GM19463 (cell line): ENCODE measurements around the gene UBE2I.
A peak's percentile ranks its signal among the peaks of the same experiment; 100 is the strongest.
"Not testable (repeated sequence)": the region's sequence is repeated elsewhere in the genome, so short reads cannot be mapped to it uniquely, and the experiment has no call there.

Experiments used
- ATAC-seq: cut with Tn5 transposase; IDR thresholded peaks from one replicate; pipeline ENCODE4 v1.9.1; 2021; ENCODE audit warnings: mild to moderate bottlenecking, moderate library complexity; ENCODE audit not compliant: unreplicated experiment

Gene UBE2I

DNA sequence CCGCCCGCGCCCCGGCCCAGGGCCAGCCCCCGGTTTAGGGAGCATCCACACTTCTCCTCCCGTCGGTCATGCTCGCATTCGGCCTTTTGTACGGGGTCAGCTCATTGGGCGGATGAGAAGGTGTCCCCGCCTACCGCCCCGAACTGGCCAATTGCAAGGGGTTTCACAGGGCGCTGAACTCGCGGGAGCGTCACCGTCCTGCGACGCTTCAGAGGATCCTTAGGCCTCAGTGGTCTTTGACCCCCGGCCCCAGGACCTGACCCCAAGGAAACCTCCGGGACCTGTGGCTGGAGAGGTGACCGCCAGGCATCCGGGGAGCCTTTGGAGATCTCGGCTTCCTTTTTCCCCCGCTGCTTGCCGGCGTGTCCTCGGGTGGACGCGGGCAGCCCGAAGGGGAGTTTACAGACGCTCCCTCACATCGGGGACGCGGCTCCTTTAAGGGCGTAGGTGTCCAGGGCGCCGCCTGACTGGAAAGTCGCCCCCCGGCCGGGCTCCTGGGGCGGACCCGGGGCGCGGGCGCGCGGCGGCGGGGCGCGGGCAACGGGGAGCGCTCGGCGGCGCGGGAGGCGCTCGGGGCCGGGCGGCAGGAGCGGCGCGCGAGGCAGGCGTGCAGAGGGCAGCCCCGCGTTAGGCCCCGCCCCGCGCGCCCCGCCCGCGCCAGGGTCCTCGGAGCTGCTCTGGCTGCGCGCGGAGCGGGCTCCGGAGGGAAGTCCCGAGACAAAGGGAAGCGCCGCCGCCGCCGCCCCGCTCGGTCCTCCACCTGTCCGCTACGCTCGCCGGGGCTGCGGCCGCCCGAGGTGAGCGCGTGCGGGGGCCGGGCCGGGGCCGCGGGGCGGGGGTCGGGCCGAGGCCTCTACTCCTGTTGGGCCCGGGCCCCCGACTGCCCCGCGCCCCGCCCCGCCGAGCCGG is at the start of gene UBE2I:
UBE2I (plus strand) TSS at position 660 of the 909 bp plus-strand sequence. CDS start 4,395 bp downstream, outside the sequence.
- peak; percentile 43 for ATAC-seq

DNA sequence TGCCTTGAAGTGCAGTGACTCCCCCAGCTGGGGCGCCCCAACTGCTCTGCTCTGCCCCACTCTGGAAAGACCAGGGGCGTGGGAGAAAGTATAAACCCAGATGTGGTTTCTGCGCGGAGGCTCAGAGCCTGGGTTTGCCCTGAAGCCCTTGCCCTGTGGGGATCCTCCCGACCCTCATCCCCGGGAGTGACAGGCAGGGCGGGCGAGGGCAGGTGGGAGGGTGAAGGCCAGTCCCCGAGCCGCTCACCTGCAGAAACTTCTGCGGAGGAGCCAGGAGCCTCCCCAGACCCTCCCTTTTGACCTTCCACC is 49.7 kb upstream of the UBE2I start:
- ATAC-seq, result no peak

DNA sequence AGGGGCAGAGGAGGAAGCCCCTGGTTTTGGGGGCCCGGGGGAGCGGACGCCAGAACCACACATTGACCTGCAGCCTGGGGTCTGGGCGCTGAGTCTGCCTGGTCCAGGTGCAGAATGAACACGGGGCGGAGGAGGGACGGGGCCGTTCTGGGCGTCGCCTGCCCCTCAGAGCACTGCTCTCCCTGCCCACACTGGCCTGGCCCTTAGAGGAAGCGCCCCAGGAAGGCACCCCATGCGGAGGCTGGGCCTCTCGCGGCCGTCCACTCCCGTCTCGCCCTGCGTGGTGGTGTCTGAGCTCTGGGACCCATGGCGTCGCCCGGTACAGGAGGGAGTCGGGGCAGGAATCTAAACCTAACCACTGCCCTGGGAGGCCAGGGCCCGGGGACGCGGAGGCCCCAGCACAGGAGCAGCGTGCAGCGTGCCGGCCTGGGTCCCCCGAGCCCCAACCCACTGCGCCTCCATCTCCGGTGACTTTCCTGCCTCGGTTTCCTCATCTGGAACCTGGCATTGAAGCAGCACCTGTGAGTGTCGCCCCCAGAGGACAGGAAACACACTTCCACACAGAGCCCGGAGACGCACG is 49.2 kb upstream of the UBE2I start:
- no peak for ATAC-seq

DNA sequence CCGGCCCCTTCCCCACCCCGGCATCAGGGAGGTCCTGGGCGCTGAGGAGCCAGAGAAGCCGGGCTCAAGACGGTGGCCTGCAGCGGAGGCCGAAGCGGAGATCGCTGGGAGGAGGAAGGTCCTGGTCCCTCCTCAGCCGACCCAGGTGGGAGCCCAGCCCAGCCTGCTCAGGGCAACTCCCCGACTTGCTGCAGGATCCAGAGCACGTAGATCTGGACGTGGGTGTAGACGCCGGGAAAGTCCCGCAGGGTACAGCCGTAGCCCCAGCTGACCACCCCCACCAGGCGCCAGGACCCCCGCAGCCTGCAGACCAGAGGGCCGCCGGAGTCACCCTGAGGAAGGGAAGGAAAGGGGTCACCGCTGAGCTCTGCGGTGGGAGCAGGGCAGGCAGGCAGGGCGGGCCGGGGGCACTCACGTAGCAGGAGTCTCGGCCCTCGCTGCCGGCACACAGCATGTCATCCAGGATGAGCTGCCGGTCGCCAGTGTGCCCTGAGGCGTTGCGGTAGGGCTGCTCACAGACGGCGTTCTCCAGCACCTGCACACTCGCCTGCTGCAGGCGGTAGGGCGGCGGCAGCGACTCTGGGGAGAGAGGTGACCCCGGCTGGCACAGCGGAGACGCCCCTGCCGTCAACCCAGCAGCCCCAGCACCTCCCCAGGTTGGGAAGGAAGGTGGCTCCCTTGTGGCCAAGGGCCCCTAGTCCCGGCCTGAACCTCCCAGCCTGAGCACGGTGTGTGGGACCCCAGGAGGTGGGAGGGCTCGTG is 48.1 kb upstream of the UBE2I start:
- no peak for ATAC-seq

DNA sequence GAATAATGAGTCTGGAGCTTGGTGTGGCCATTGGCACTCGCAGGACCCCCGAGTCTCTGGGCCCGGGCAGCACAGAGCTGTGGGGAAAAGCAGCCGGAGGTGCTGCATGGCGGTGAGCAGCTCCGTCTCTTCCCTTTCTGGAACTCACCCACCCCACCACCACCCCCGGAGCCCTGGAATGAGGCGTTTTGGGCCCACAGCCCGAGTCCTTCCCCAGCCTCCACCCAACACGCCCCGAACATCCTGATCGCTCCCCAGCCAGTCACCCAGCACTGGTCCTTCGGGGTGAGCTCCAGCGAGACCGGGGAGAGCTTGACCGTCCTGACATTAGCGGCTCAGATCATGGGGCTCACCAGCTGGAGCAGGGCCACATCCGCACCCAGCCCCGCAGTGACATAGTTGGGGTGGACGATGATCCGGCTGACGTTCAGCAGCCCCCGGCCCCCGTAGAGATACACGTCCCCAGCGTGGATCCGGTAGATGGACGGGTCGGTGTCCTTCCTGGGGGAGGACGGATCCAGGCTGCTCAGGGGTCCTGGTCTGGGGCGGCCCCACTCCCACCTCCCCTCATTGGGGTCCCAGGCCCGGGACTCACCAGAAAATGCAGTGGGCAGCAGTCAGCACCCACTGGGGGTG is 47.1 kb upstream of the UBE2I start:
- no peak for ATAC-seq

DNA sequence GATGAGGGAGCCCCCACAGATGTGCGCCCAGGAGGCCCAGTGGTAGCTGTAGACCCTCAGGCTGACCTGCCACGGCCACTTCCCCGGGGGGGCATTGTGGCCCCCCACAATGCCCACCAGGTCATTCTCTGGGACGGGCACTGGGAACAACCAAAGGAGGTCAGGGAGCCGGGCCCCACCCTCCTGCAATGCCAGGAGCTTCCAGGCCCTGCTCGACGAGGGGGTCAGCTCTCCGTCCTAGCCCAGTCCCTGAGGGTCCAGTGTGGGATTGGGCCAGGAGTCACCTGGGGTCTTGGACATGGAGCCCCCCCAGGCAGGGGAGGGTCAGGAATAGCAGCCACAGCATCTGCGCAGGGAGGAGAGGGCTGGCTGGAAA is 46.6 kb upstream of the UBE2I start:
- ATAC-seq, result no peak

DNA sequence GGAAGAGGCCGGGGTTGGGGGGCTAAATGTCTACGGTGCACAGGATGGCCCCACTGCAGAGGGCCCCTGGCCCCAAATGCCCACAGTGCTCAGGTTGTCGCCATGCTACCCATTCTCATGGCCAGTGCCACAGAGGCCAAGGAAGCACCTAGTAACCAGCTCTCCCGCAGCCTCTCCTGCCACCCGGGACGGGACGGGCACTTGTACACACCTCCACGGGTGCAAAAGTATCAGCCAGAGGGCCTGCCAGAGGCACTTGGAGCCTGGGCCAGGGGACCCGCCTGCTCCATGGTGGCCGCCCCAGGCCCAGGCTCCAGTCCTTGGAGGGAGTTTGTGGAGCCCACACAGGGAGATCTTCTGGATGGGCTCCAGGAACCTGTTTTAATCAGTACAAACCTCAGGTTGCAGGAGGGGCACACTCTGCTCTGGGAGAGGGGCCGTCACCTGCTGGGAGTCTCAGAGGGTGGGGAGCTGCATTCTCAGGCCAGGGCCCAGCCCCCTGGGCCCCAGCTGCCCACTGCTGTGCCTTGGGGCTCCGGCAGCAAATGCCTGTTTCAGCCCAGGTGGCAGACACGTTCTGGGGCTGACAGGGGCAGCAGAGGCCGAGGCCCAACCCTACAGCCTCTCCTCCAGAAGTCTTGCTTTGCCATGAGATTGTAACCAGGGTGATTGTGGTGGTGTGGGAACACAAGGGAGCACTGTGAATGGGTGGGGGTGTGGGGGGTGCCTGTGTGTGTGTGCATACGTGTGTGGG is 45.7 kb upstream of the UBE2I start:
- no peak for ATAC-seq

DNA sequence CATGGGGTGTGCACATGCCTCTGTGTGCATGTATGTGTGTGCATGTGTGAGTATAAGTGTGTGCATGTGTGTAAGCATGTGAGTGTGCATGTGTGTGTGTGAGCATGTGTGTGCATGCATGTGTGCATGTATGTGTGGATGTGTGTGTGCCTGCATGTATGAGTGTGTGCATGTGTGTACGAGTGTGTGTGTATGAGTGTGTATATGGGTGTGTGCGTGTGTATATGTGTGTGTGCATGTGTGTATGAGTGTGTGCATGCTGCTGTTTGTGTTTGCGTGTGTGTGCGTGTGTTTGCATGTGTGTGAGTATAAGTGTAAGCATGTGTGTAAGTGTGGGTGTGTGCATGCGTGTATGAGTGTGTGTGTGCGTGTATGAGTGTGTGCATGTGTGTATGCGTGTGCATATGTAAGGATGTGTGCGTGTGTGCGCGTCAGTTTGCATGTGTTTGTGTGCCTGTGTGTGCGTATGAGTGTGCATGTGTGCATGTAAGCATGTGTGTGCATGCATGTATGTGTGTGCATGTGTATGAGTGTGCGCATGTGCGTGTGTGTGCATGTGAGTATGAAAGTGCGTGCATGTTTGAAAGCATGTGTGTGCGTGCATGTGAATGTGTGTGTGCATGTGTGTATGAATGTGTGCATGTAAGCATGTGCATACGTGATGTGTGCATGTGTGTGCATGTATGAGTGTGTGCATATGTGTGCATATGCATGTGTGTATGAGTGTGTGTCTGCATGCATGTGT is 44.9 kb upstream of the UBE2I start:
- ATAC-seq, result no peak

DNA sequence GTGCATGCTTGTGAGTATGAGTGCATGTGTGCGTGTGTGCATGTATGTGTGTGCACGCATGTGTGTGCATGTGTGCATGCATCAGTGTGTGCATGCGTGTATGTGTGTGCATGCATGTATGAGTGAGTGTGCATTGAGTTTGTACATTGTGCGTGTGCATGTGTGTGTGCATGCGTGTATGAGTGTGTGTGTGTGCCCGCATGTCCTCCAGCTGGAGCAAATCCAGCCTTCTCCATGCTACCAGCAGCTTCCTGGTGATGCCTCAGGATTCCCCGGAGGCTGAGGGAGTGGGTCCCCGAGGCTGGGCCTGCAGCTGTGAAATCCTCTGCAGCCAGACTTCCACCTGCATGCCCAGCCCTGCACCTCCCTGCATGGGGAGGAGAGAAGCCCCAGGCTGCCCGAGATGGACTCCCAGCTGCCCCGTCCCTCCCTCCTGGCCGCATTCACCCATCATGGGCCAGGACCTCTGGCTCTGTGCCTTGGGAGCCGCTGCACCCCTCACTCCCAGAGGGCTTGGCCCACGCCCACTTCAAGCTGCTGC is 44.3 kb upstream of the UBE2I start:
- no peak for ATAC-seq

DNA sequence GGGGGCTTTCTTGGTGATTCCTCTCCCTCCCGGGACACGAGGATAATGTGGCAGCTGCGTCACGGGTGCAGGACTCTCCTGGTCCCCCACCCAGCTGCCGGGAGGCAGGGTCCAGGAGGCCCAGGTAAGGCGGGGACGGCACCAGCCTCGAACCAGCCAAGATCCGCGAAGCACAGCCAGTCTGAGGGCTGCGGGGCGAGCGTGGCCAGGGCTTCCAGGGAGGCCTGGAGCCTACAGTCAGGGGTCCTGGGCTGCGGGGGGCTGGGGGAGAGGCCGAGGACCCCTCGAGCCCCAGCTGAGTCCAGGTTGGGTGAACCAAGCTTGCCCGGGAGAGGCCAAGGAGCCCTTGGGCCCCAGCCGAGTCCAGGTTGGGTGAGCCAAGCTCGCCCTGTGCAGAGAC is 43.6 kb upstream of the UBE2I start:
- ATAC-seq, result no peak

DNA sequence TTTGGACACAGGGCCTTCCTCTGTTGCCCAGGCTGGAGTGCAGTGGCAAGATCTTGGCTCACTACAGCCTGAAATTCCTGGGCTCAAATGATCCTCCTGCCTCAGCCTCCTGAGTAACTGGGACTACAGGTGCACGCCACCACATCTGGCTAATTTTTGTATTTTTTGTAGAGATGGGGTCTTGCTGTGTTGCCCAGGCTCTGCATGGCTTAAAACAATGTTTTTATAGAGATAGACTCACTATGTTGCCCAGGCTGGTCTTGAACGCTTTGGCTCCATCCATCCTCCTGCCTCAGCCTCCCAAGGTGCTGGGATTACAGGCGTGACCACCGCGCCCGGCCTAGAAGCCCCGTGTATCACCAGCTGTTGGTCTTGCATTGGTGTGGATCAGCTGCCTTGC is 40.0 kb upstream of the UBE2I start:
- not testable (repeated sequence) for ATAC-seq

DNA sequence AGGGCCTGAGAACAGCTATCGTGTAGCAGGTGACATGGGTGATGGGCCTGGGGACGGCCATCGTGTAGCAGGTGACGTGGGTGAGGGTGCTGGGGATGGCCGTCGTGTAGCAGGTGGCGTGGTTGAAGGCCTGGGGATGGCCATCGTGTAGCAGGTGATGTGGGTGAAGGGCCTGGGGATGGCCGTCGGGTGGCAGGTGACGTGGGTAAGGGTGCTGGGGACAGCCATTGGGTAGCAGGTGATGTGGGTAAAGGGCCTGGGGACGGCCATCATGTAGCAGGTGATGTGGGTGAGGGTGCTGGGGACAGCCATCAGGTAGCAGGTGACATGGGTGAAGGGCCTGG is 38.1 kb upstream of the UBE2I start:
- no peak for ATAC-seq

DNA sequence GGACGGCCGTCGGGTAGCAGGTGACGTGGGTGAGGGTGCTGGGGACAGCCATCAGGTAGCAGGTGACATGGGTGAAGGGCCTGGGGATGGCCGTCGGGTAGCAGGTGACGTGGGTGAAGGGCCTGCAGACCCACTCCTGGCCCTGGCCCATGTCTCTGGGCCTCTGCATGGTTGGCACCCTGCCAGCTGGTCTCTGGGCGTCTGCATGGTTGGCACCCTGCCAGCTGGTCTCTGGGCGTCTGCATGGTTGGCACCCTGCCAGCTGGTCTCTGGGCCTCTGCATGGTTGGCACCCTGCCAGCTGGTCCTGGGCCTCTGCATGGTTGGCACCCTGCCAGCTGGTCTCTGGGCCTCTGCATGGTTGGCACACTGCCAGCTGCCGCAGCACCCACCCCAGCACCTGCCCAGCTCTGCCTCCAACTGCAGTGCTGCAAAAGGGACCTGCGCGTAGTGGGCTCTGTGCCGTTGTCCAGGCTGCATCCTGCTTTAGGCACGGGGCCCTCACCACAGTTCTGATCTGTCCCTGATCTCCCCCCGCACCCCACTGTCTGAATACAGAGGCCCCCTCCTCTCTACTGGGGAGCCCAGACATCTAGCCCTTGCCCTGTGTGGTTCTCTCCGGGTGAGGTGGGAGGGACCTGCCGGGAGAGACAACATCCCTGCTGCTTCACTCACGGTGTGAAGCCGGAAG is 37.6 kb upstream of the UBE2I start:
- ATAC-seq, result not testable (repeated sequence)

DNA sequence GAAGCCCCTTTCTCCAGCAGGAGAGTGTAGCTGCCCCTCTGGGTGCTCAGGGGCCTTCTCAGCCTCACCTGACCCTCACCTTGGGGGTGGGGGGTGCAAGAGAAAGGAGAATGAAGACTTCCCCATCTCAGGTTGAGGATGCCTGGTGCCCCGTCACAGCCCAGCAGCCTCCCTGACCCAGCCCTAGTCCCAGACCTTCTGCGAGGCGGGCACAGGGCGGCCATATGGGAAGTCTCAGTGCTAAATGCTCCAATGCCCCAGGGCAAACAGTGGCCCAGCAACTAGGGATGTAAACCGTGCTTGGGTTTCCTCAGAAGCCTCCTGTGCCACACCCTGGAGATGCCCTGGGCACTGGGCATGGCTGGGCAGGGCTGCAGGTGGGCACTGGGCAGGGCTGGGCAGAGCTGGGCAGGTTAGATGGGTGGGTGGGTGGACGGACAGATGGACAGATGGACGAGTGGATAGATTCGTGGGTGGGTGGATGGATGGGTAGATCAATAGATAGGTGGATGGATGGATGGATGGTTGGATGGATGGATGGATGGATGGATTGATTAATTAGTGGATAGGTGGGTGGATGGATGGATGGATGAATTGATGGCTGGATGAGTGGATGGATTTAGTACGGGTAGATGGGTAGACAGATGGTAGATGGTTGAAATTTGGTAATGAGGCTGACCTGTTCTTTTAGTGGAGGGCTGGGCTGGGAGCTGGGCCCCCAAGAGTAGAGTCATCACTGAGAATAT is 36.8 kb upstream of the UBE2I start:
- no peak for ATAC-seq

DNA sequence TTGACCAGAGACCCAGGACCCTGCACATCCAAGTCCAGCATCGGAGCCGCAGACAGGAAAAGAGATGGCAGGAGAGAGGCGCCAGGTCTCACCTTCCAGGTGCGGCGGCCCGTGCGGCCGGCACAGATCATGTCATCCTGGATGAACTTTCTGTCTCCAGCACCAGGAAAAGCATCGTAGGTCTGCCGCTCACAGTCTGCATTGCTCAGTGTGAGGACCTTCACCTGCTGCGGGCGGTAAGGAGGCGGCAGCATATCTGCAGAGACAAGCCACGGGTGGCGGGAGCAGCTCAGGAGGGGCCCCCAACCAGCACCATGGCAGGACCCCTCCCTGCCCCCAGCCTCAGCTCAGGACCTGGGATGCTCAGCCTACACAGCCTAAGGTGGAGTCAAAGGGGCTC is 35.6 kb upstream of the UBE2I start:
- ATAC-seq, result no peak

DNA sequence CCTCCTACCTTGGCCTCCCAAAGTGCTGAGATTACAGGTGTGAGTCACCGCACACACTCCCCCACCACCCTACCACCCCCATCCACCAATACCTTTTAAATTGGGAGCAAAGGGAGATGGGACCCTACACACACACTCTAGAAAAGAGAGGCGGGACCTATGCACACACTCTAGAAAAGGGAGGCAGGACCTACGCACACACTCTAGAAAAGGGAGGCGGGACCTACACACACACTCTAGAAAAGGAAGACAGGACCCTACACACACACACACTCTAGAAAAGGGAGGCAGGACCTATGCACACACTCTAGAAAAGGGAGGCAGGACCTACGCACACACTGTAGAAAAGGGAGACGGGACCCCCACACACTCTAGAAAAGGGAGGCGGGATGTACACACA is 34.7 kb upstream of the UBE2I start:
- no peak for ATAC-seq

DNA sequence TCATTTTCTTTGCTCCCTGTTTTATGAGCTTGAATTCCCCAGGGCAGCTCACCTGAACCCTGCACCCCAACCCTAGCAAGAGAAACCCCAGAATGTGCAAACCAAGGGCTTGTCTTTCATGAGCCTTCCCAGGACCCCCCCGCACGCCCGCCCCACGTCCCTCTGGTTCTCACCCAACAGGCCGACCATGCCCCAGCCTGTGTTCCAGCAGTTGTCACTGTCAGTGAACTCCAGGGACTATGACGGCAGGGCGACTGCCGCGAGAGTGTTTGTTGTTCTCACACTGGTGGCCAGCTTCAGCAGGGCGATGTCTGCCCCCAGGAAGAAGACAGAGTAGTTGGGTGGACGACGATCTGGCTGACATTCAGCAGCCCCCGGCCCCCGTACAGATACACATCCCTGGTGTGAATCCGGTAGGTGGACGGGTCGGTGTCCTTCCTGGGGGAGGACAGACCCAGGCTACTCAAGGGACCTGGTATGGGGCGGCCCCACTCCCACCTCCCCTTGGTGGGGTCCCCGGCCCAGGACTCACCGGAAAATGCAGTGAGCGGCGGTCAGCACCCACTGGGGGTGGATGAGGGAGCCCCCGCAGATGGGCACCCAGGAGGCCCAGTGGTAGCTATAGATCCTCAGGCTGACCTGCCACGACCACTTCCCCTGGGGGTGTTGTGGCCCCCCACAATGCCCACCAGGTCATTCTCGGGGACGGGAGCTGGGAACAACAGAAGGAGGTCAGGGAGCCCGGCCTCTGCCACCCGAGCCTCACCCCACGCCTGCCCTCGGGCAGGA is 33.5 kb upstream of the UBE2I start:
- no peak for ATAC-seq

DNA sequence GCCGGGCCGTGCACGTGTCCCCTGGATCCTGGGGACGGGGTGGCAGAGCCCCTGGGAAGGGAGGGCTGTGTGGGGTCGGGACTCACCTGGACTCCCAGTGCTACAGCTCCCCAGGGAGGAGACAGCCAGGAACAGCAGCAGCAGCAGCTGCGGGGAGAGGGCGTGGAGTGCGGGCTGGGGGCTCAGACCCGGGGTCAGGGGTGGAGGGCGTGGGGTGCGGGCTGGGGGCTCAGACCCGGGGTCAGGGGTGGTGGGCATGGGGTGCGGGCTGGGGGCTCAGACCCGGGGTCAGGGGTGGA is 32.9 kb upstream of the UBE2I start:
- ATAC-seq, result no peak
